Suppressor macrophage treated with lipopolysaccharide for 1 hour (primary cell): ENCODE data around the gene ZKSCAN7.
"Not testable (repeated sequence)": the region's sequence is repeated elsewhere in the genome, so short reads cannot be mapped to it uniquely, and the experiment has no call there.

ENCODE experiments used
- DNase-seq, 3 donors: peaks; one replicate each; pipeline ENCODE4 v3.0.0-alpha.2; 2020 to 2022

The ZKSCAN7 gene

DNA sequence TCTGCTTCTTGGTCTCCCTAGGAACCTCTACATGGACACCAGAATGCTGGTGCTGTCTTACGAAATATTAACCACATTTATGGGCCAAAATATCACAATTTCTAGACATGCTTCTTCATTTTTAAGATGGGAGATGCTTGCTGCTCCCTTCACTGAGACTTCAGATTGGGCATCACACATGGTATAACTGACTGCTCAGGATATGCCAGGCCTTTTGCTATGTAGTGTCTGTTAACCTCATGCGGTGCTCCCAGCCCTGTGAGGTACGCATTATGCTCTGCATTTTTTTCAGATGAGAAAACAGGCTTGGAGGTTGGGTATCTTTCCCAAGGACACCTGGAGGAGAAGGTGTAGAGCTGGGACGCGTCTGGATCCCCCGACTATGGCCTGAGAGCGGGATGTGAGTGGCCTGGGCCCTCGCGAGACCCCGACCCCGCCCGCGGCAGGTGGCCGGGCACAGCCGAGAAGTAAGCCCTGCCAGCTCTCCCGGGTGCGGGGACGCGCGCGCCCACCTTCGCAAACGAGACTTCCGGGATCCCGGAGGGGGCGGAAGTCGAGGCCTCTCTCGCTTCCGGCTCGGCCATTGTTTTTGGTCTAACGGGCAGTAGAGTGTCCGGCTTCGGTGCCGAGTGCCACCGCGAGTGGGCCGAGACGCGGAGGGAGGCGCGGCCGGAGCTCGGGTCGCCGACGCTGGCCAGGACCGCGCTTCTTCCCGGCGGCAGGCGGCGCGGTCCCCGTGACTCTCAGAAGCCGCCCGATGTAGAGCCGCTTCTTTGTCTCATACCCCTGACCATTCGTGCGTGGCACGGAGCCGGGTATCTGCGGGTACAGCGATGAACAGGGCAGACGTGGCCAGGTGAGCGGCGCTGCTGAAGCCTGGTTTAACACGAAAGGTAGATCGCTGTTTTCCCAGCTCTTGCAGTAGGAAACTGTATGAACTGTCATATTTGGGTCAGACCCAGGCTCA, at the start of gene ZKSCAN7:
ZKSCAN7 (plus strand) TSS at position 568 of the 967 bp plus-strand sequence. CDS start 1,855 bp downstream, outside the sequence.
- DNase-seq: peak; percentile 54 to 60 (median 56)

DNA sequence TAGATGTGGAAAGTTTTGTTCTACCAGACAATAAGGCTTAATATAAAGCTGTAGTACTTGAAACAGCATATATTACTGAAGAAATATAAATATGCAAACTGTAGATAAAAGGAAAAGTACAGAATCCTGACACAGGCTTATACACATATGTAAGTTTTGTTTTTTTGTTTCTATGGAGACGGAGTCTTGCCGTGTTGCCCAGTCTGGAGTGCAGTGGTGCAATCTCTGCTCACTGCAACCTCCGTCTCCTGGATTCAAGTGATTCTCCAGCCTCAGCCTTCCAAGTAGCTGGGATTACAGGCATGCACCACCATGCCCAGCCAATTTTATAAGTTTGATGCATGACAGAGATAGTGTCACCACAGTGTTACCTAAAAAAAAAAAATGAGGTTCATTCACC, 48.4 kb upstream of the ZKSCAN7 start:
- no peak for DNase-seq

GRCh38 chr3:44506961-44507360, 48.0 kb upstream of the ZKSCAN7 start:
- no peak for DNase-seq

- peak in 2 of 3 donors; percentile 6 to 7 for DNase-seq
These were observed 45.5 kb upstream of the ZKSCAN7 start for GRCh38 chr3:44509393-44509921.

- peak in 1 of 3 donors; percentile 15 for DNase-seq
These were observed 45.0 kb upstream of the ZKSCAN7 start for GRCh38 chr3:44510000-44510368.

DNA sequence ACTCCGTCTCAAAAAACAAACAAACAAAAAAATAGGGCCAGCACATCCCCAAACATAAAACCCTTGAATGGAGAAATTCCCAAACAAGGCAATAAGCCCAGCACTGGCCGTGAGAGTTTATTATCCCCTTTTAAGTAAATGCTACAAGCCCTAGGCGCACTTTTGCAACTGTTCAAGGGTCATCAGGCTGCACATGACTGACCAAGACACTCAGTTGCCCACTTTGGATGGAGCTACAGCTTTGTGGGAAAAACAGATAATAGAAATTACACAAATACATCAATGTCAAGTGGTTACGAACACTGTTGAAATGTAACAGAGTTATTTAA, 43.8 kb upstream of the ZKSCAN7 start:
- no peak for DNase-seq

GRCh38 chr3:44513513-44513912, 41.5 kb upstream of the ZKSCAN7 start:
- DNase-seq: no peak

DNA sequence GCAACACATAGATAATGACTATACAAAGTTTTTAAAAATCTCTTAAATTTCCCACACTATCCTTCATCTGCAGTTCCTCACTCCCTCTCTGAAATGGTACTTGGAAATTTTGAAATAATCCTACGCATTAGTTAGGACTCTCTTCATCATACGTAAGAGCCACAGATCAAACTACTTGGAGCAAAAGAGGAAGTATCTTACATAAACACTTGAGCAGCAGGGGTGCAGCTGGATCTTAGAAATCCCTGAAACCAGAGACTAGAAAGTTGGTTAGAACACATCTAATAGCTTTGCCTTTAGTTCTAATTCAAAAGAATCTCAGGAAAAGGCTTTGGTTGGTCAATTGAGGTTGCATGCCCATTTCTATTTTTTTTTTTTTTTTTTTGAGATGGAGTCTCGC, 38.8 kb upstream of the ZKSCAN7 start:
- peak; percentile 59 to 83 (median 73) for DNase-seq

DNA sequence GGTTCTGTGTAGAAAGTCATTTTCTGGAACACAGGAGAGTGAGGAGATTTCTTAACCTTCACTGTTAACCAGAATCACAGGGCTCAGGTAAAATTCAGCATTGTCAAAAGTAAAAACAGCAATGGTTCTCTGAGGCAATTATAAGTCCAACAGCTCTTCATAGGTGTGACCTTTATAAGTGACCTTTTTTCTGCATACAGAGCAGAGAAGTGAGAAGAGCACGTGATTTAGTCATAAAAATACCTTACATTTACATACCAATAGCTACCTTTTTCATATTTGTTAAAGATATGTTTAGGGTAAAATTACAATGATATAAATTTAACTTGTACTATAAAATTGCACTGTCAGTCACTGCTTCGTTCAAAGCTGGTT, 36.2 kb upstream of the ZKSCAN7 start:
- DNase-seq: no peak

DNA sequence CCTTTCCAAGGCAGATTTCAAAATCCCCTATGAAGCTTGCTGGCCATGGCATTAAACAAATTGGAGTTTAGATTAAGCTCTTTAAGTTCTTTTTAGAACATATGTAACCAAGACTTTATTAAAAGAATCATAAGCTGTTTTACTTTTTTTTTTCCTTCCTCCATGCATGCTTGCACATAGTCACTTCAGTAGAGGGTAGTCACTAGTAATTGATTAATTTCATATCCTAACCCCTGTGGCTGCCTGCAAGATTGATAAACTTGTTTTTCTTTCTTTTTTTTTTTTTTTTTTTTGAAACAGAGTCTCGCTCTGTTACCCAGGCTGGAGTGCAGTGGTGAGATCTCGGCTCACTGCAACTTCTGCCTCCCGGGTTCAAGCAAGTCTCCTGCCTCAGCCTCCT, 33.3 kb upstream of the ZKSCAN7 start:
- DNase-seq: no peak

- DNase-seq: no peak
These were observed 32.5 kb upstream of the ZKSCAN7 start for GRCh38 chr3:44522494-44522933.

DNA sequence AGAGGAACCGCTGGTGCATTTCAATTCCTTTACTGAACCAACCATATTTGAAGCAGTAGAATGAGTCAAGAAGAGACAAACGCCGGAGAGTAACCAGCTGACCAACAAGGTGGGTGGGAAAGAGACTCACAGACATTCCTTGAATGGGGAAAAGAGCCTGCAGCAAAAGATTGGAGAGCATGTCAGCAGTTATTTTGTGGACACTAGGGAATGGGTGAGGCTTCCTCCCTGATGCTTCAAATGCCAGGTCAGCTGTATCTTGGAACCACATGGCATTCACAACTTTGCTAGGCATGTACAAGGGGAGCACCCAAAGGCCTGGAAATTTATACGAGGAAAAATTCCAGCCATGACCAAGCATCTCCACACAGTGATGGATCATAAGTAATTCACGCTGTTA, 29.9 kb upstream of the ZKSCAN7 start:
- DNase-seq: no peak

DNA sequence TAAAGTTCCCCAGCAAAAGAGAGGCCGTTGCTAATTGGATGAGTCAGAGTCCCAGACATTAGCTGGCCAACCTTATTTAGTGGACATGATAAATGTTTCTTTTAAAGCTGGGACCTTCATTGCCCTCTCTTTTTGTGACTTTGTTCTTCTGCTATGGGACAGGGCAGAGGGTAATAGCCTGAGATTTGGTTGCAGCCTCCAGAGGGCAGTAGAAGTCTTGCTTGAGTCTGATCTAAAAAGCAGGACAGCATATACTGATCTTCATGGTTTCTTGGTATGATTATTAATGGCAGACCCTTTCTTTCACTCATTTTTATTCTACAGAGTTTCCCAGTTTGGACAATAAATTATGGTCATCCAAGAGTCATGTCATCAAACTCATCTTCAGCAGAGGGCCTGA, 25.1 kb upstream of the ZKSCAN7 start:
- DNase-seq: peak; percentile 28 to 46 (median 31)

- DNase-seq: no peak
These were observed 24.1 kb upstream of the ZKSCAN7 start for GRCh38 chr3:44530911-44531310.

DNA sequence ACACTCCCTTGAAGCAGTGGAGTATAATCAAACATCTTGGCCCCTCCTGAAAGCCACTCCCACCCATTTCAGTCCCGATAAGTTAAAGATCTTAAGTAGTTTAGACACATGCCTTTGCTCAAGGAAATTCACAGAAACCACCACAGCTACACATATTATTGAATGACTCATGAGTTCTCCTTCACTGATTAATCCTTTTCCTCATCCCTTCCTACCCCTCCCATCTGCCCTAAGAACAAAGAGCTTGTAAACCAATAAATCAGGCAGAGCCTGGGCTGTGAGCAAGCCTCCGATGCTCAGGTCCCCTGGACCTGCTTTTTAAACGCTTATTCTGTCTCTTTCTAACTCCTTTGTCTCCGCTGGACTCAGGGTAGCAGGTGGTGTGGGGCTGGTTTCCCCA, 20.3 kb upstream of the ZKSCAN7 start:
- not testable (repeated sequence) for DNase-seq

DNA sequence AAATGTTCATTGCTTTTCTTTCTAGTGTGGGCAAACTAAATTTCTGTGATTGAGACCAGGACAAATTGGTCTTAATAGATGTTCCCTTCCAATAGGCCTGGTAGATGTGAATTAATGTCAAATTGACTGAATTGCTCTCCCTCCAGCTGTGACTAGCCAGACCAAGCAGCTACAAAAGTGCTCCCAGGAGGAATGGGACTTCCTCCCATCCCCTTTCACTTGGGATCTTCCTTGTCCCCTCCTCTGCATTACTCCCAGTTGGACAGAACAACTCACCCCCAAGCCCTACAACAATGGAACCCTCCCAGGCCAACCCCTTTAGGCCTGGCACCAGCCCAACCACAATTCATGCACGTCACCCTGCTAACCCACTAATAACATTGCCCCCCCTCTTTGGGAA, 19.6 kb upstream of the ZKSCAN7 start:
- no peak for DNase-seq

- DNase-seq: not testable (repeated sequence)
These were observed 10.2 kb upstream of the ZKSCAN7 start for GRCh38 chr3:44544811-44545210.

DNA sequence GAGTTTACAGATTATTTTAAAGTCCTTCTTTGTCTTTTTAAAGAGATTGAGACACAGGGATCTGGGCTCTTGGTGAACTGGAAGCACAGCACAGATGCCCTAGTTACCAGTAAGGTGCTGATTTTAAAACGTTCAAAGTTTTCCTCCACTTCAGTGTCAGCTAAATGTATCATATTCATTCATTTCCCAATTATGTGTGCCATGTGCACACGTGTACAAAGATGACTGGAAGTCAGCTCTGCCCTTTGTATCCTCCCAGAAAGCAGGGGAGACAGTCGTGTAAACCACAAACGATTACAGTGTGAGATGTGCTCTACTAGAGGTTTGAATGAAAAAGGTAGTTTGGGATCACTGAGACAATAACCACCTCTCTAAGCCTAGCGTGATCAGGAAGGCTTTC, 730 bp downstream of the ZKSCAN7 start:
- no peak for DNase-seq

GRCh38 chr3:44557074-44557473, 2.1 kb downstream of the ZKSCAN7 start:
- no peak for DNase-seq

- no peak for DNase-seq
These were observed 6.1 kb downstream of the ZKSCAN7 start for GRCh38 chr3:44561076-44561475.

DNA sequence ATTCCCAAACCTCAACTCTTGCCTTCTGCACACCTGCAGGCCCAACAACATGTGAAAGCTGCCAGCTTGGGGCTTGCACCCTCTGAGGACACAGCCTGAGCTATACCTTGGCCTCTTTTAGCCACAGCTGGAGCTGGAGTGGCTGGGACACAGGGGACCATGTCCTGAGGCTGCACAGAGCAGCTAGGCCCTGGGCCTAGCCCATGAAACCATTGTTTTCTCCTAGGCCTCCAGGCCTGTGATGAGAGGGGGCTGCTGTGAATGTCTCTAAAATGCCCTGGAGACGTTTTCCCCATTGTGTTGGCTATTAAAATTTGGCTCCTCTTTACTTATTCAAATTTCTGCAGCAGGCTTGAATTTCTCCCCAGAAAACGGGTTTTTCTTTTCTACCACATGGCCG, 7.2 kb downstream of the ZKSCAN7 start:
- DNase-seq: no peak

DNA sequence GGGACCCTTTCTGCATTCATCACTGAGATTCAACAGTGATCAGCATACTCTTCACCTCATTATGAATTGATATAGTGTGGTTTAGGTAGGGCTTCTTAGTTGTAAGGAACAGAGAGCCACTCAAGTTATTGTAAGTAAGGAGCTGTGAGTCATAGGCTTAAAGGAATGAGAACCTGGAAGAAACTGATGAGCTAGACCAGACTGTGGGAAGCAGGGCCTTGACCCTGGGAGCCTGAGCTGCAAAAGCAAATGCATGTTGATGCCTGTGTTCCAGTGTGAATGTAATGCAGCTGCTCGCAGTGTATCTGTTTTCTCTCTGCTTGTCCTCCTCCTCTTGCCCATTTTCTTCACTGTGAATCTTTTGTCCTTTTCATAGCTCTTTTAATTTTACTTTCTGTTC, 13.6 kb downstream of the ZKSCAN7 start:
- DNase-seq: no peak

GRCh38 chr3:44571024-44571423, 16.0 kb downstream of the ZKSCAN7 start:
- no peak for DNase-seq

GRCh38 chr3:44576613-44577012, 21.6 kb downstream of the ZKSCAN7 start:
- no peak for DNase-seq
